ENCODE data around the gene CC2D2A.

CC2D2A gene

DNA sequence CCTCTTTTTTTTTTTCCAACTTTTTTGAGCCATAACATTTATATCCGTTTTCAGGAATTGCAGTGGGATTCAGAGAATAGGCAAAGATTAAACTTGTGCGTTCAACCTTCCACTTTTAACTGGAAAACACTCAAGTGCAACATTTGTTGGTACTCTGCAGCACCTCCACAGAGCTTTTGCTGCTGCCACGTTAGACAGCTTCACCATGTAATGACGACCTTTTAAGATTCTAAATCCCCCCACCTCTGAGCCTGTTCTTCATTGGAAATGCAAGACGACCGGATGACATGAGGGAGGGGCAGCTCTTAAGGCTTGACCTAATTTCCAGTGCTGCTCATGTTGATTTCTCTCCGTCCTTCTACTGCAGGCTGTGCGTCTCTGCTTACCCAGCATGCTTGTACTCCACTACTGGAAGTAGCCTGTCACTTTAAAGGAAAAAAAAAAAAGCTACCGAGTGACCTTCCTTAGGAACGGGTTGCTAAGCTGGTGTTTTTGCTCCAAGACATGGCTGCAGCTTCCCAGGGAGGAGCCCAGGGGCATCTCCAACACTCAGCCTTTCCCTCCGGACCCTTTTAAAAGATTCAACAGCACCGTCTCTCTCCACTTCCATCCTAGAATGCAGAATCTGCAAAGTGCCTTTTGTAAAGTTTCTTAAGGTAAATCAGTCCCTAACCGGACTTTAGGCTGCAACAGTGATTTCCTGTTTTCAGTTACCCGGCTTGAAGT, at the start of gene CC2D2A:
TSS of gene CC2D2A (plus strand) at position 481 of the 726 bp plus-strand sequence. CDS start 6,051 bp downstream, outside the sequence.
- no peak for DNase-seq (ENCODE audit: low read depth in 4 of 4, low spot score in 1 of 4)

DNA sequence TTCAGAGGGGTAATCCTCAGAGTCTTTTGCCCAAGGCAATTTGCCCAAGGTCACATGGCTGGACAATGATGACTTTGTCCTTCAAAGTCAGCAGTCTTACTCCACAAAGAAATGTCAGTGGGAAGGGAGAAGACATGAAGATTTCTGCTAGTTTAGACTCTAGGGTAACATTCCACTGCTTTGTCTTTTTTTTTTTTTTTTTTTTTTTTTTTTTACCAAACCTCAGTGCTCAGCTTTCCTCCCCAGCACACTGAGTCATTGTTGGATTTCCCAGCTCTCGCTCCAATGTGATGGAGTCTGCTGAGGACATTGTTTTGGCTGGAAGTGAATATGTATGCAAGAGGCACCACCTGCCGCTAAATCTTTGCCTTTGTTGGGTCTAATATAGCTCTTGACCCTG, 49.0 kb upstream of the CC2D2A start:
- DNase-seq (ENCODE audit: low read depth in 4 of 4, low spot score in 1 of 4), result no peak

DNA sequence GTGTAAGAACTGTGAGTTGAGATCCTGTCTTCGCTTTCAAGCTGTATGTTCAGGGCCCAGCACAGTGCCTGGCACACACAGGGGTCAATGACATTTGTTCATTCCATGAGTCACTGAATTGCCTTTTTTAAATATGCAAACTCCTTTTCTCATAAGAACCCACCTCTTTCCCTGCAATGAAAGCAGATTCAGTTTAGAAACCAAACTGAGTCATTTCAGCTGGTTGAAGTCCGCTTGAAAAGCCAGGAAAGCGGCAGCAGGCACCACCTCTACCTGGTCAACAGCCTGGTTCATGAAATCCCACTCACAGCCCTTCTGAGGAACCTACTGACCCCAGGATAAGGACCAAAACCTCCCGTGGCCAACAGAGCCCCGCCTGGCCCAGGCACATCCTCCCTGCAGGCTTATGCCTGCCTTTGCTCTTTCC, 46.4 kb upstream of the CC2D2A start:
- DNase-seq (ENCODE audit: low read depth in 4 of 4, low spot score in 1 of 4), result no peak

DNA sequence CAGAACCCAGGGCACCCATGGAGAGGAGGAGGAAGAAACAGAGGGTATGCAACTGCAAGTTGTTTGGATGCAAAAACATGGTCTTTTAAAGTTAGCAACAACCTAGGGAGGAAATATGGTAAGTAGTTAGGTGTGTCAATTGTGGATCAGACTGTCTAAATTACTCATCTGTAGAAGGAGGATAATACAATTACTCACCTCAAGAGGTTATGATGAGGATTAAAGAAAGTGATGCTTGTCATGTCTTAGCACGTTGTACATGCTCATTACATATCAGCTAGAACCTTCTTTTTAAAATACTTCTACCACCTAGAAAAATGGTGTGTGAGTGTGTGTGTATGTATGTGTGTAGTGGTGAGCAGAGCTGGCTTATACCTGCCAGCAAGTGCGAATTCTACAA, 44.2 kb upstream of the CC2D2A start:
- DNase-seq (ENCODE audit: low read depth in 4 of 4, low spot score in 1 of 4), result no peak

DNA sequence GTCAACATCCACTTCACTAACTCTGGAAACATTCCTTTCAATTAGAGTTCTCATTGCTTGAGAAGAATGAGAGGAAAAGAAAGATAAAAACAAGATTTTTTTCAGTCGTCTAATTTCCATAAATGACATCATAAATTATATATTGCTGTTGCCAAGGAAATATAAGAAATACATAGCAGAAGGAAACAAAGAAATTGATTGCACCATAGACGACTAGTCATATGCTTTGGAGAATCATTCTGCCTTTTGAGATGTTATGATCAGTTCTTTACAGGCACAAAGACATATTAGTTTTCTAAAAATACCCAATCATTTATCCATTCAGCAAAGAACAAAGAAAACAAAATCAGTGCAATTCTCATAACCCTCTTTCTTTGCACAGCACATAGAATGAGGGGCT, 42.5 kb upstream of the CC2D2A start:
- DNase-seq (ENCODE audit: low read depth in 4 of 4, low spot score in 1 of 4), result no peak

DNA sequence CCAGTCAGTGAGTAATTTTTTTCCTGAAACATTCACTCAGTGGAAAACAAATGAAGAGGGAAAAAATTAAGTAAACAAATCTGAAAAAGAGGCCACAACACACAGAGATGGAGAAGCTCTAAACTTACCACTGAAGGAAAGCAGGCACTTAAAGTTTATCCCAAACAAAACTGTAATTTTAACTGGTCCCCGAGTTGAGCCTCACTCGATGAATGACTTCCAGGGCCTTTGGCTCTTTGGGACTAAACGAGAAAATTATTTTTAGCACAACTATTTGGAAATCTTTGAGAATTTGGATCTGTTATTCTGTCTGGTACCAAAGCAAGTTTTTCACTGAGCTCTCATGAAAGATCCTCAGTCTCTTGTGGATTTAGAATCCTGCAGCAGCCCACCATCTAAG, 42.0 kb upstream of the CC2D2A start, which contains the start of gene C1QTNF7:
TSS of gene C1QTNF7 (plus strand) at position 333 of the 400 bp plus-strand sequence. CDS start 7,711 bp downstream, outside the sequence.
- no peak for DNase-seq (ENCODE audit: low read depth in 4 of 4, low spot score in 1 of 4)

DNA sequence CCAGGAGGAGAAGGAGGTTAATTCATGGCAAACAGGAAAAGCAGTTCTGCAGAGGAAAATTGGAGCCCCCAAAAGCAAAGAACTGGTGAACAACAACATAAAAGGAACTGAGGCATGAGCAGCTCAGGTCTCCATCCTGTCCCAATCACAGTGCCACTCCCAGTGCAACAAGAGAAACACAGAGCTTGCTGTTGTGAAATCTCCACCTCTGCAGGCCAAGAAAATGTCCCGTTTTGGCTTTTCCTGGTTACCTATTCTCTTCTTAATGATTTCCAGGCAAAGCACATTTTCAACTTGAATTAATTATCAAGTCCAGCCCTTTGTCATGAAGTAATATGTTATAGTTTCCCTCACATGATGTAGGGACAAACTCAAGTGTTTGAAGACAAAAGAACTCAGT, 41.1 kb upstream of the CC2D2A start:
- DNase-seq (ENCODE audit: low read depth in 4 of 4, low spot score in 1 of 4), result no peak

DNA sequence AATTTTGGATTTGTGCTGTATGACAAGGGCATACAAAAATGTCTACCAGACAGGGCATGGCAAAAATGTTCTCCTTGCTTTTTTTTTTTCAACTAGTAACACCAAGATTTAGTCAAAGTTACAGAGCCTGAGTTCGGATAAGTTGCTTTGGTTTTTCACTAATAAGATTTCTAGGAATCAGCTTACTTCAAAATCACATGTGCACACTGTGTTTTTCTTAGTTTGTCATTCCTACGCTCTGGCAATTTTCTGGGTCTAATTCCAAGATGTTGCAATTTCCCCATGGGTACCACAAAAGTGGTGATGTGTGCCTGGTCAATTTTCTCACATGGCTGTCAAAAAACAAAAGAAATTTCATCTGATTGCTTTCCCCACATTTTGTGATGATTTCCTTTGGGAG, 35.6 kb upstream of the CC2D2A start:
- no peak for DNase-seq (ENCODE audit: low read depth in 4 of 4, low spot score in 1 of 4)

DNA sequence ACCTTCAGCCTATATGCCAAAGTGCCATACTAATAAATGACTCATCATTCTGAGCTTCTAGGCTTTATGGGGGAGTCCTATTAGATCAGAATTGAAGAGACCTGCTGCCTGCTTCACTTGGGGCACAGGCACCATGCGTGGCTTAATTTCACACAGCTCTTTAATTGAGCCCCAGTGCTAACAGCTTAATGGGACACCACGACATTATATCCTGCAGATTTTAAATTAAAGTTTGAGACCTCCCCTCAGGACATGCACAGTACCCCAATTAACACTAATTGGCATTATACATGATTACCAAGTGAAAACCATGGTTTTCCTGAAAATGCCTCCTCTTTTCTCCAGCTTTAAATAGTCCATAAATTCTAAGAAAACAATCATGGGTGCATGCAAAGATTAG, 35.0 kb upstream of the CC2D2A start:
- no peak for DNase-seq (ENCODE audit: low read depth in 4 of 4, low spot score in 1 of 4)

DNA sequence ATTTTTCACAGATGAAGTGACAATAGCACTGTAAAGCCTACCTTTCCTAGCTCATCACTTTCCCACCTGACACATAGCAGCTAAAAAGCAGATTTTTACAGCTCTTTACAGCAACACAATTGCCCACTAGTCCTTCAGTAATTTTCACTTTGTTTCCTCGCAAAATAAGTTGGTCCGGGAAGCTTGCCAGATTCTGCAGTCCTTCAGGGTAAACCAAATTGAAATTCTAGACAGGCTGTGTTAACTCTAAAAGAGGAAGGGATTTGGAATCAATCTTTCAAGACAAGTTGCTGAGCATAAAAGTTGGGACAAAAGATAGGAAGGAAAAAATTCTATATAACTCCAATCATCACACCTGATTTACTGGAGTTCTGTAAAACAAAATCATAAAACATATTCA, 33.2 kb upstream of the CC2D2A start:
- no peak for DNase-seq (ENCODE audit: low read depth in 4 of 4, low spot score in 1 of 4)

DNA sequence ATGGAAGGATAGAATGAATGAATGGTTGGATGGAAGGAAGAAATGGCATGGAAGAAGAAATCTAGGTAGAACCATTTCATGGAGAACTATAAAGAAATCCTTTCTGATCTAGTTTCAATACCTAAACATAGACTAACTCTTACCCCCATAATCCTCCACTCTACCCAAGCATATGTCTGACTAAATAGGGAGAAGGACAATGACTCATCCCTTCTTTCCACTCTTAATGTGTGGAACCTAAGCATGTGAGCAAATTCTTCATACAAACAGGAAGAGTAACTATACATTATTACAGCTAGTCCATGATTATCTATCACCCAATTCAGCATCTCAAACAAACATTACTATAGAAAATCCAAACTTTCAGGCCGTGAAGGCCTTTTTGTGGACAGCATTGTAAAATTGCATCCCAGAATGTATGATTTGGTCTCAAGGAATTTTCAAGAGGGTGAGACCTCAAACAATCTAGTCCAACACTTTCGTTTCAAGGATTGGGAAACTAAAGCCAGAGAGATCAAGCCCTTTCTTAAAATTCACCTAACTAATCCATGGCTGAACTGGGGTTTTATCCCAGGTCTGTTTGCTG, 30.6 kb upstream of the CC2D2A start:
- DNase-seq (ENCODE audit: low read depth in 4 of 4, low spot score in 1 of 4), result no peak

DNA sequence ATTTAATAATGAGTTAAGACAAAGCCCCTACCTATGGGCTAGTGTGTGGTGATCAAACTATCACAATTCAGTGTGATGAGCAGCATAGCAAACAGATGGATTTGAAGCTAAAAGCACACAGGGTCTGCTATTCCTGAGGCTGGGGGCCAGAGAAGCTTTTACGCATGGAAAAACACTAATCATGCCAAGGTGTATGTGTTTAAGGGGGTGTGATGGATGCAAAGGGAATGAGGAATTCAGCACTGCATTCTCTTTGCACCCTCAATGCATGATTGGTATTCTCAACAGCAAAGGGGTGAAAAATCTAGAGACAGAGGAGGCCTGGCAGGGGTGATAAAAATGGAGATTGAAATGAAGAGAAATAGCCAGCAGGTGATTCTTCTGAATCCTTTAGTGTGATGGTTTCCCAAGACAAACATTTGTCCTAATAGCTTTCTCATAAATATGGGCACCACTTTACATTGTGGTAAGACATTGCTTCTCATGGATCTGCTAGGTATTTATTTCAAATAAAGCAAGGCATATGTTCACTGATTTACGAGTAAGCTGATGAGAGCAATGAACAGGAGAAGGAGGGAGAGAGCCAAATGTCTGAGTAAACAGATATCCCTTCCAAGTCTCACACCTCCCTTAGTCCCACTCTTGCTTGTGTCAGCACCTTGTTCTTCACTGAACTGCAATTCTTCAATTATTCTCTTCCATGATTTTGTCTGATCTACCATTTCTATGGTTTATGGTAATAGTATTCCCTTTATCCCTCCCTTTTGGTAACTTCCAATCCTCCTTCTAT, 26.1 kb upstream of the CC2D2A start:
- DNase-seq (ENCODE audit: low read depth in 4 of 4, low spot score in 1 of 4), result no peak

DNA sequence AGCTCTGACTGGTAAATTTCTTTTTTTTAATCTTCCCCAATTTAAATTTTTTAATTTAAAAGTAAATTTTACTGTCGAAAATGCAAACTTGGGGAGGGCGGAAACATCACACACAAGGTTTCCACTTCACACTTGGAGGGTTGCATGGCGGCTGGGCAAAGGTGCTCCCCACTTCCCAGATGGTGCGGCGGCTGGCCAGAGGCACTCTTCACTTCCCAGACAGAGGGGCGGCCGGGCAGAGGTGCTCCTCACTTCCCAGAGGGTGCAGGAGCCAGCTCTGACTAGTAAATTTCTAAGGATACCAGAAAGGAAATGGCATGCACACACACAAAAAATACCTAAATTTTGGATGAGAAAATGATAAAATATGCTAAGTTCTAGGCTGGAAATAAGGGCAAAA, 25.4 kb upstream of the CC2D2A start:
- no peak for DNase-seq (ENCODE audit: low read depth in 4 of 4, low spot score in 1 of 4)

DNA sequence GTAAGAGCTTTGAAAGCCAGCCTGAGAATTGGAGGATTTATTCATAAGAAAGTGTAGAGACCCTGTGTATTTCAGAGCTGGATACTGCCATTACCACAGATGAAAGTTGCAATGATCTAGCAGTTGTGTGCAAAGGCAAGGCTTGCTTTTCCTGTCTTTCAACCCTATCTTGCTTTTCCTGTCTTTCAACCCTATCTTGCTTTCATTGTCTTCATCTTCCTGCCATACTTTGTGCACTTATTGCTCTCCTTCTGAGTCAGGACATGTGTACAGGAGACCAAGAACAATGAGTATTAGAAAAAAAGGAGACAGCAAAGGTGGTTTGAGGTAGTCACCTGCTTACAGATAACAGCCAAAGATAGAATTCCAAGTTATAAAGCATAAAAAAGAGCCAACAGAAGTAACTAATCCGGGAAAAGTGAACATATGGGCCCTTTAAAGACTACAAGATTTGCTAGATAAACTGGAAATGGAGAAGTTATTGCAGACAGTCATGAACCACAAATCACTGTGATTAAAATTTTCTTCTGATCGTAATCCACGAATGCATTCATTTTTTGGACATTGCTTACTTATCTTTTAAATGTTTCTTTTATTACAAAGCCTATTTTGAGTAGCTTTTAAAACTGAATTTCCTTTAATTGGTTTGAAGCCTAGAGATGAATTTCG, 24.7 kb upstream of the CC2D2A start:
- DNase-seq (ENCODE audit: low read depth in 4 of 4, low spot score in 1 of 4), result no peak

DNA sequence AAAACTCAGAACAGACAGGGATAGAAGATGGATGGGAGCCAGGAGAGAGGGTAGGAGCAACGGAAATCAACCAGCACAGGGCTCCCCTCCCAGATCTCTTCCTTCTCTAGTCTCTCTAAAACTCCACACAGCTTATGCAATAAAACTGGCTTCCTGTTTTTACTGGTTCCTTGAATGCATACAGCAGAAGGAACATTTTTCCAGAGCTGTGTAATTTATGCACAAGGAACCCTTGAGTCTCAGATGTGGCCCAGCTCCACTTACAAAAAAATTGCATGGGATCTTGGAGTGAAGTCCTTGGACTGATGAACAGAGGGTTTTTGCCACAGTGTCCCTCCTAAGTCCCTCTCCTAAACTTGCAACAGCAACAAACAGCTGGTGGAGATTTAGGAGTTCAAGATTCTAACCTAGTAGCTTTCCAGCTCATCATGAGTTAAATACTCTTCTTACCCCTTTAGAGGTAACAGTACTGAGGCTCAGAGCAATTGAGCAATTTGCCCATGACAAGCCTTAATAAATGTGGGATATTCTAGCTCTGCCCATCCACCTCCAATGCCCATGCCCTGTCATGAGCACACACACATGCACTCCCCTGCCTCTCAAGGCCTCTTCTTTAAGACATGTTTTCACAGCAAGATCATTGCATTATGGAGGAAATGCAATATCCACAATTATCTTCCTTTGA, 18.4 kb upstream of the CC2D2A start:
- no peak for DNase-seq (ENCODE audit: low read depth in 4 of 4, low spot score in 1 of 4)

DNA sequence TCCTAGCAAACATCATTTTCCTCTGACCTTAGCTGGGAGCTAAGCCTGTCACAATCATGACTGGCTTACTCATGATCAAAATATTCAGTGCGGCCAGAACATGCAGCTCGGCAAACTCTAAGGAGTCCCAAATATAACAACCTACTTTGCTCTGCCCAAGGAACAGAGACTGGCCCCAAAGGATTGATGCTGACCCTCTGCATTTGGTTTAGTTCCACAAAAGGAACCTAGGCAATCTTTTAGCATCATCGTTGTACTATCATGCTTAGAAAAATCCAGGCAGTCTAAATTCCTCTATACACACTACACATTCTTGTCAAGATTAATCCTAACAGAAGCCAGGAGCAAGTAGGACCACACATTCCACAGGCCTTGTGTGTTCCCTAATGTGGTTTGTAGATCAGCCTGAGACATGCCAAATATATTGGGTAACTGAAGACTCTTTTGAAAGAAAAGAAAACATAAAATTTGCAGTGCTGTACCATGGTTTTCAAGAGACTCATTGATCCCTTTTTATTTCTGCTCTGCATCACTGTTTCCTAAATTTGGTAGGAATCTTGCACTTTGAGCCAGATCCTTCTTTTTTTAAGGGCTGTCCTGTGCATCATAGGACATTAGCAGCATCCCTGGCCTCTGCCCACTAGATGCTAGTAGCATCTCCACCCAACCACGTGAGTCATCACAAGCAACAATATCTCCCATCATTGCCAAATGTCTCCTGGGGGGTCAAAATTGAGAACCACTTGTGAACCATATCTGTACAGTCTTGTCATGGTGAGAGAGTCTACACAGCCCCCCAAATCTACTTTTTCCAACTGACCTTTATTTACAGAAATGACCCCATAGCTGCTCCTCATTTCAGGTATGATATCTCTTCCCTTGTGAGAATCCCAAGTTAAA, 17.6 kb upstream of the CC2D2A start:
- DNase-seq (ENCODE audit: low read depth in 4 of 4, low spot score in 1 of 4), result no peak

DNA sequence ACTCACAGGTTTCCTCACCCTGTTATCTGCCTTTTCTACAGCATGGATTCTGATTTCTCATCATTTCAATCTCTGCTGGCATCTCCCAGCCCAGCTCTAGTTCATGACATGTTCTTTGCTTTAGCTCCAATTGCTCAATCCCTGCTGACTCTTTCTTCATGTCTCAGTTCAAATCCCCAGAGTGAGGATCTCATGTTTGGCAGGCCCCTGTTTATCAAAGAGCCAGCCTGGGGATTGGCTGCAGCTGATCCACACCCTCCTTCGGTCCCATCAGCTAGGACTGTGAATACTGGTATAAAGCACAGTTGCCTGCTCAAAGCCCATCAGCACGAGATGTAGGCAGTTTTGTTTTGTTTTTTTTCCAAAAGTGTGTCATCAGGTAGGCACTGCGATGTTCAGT, 14.4 kb upstream of the CC2D2A start:
- no peak for DNase-seq (ENCODE audit: low read depth in 4 of 4, low spot score in 1 of 4)

DNA sequence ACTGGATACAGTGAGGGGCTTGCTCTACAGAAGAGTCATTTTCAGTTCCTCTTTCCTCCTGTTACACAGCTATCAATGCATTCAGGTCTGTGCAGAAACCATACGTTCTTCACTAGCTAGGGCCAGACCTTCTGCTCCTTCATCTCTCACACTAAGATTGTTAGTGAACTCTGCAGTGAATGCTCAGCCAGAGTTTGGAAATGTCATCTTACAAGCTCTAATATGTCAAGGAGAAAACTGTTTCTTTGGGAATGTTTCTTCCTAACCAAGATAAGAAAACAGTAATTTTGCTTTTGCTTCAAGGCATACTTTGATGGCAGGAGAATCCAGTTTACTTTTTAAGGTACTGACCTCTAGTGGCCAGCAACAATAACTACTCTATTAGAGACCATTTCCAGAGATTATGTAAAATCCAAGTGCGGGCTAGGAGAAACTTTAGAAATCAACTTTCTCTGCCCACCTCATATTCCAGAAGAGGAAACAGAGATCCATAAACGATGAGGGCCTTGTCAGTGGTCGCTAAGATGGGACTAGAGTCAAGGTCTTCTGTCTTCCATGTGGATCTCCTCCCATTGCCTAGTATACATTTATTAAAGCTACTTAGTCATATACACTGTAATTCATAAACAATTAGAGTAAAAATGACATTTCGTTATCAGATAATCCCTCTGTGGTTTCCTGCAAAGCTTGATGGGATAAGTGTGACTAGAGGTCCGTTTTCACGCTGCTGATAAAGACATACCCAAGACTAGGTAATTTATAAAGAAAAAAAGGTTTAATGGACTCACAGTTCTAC, 12.1 kb upstream of the CC2D2A start:
- DNase-seq (ENCODE audit: low read depth in 4 of 4, low spot score in 1 of 4), result no peak

DNA sequence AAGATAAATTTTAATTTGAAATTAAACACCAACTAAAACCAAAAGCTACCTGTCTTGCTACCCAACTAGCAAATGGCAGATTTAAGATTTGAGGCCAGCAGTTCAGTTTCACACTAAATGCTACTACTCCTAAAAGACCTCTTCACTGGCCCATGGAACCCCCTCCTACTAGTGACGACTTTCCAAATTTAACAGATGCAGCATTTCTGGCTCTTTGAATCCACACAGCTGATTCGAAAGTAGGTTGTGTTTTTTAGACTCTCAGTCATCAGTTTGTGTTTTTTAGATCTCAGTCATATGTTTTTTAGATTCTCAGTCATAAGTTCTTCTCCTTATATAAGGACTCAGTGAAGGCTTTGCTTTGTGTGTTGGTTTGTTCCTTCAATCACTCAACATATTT, 11.1 kb upstream of the CC2D2A start:
- DNase-seq (ENCODE audit: low read depth in 4 of 4, low spot score in 1 of 4), result no peak
